GM12878 (cell line): ENCODE results near the gene IRF9. TPM values are rescaled to one million over a fixed set of nuclear protein-coding genes. Genes with fewer than 3 reads are reported as not detected.

Experiments
- ATF2 ChIP-seq: IDR thresholded peaks from 2 replicates; pipeline ENCODE4 v1.6.1; 2012; ENCODE audit warnings: low read length, inconsistent platforms
- CBFB ChIP-seq: IDR thresholded peaks from 2 replicates; pipeline ENCODE4 v1.6.1; 2016; ENCODE audit warnings: antibody characterized with exemption, low read depth
- CHD1 ChIP-seq: IDR thresholded peaks from 2 replicates; pipeline ENCODE4 v1.6.1; 2012; ENCODE audit warnings: low read depth, low read length, improper control_type of control experiment
- CHD4 ChIP-seq: fragments of 200-600 bp; sonication (generic); IDR thresholded peaks from 2 replicates; pipeline ENCODE4 v1.6.1; 2016; ENCODE audit warnings: mild to moderate bottlenecking
- CTCF ChIP-seq, 3 experiments: IDR thresholded peaks in 2 of 3; conservative IDR thresholded peaks in 1 of 3; 2 replicates each; pipeline ENCODE4 v1.5.1; 2011; ENCODE audit warnings: low read depth in 3 of 3, low read length in 3 of 3, mild to moderate bottlenecking in 3 of 3, control low read depth in 2 of 3, moderate library complexity in 2 of 3, inconsistent platforms in 1 of 3, mixed read lengths in 1 of 3; ENCODE audit not compliant: control insufficient read depth in 2 of 3, insufficient read depth in 1 of 3; ENCODE audit errors: extremely low read depth in 1 of 3
- E2F4 ChIP-seq: IDR thresholded peaks from 2 replicates; pipeline ENCODE4 v1.6.1; 2012; ENCODE audit warnings: low read depth, low read length, improper control_type of control experiment
- E4F1 ChIP-seq: fragments of 450-650 bp; IDR thresholded peaks from 2 replicates; pipeline ENCODE4 v1.6.1; 2018; ENCODE audit warnings: borderline replicate concordance, mild to moderate bottlenecking; ENCODE audit not compliant: partially characterized antibody
- ESRRA ChIP-seq: IDR thresholded peaks from 2 replicates; pipeline ENCODE4 v1.6.1; 2012; ENCODE audit warnings: mild to moderate bottlenecking, low read length, improper control_type of control experiment
- FOXM1 ChIP-seq: IDR thresholded peaks from 2 replicates; pipeline ENCODE4 v1.6.1; 2012; ENCODE audit warnings: low read depth, mild to moderate bottlenecking, inconsistent platforms, low read length, moderate library complexity
- MEF2A ChIP-seq: IDR thresholded peaks from 2 replicates; pipeline ENCODE4 v1.6.1; 2011; ENCODE audit warnings: low read depth, mild to moderate bottlenecking, low read length, moderate library complexity; ENCODE audit not compliant: insufficient read depth
- PKNOX1 ChIP-seq: fragments of 450-650 bp; IDR thresholded peaks from 2 replicates; pipeline ENCODE4 v1.6.1; 2016; ENCODE audit warnings: mild to moderate bottlenecking
- POLR2AphosphoS5 ChIP-seq: IDR thresholded peaks from 2 replicates; pipeline ENCODE4 v1.6.1; 2011; ENCODE audit warnings: mild to moderate bottlenecking, low read length, inconsistent platforms
- POU2F2 ChIP-seq: IDR thresholded peaks from 3 replicates; pipeline ENCODE4 v1.6.1; 2011; ENCODE audit warnings: low read depth, mild to moderate bottlenecking, low read length, borderline replicate concordance
- RBBP5 ChIP-seq: fragments of 200-600 bp; sonication (generic); conservative IDR thresholded peaks from 2 replicates; pipeline ENCODE4 v1.6.1; 2016
- RELA ChIP-seq: fragments of 450-650 bp; IDR thresholded peaks from 2 replicates; pipeline ENCODE4 v1.8.0; 2014; ENCODE audit warnings: borderline replicate concordance; ENCODE audit not compliant: partially characterized antibody
- RFX5 ChIP-seq: IDR thresholded peaks from 2 replicates; pipeline ENCODE4 v1.6.1; 2011; ENCODE audit warnings: low read depth, low read length, improper control_type of control experiment
- RUNX3 ChIP-seq: IDR thresholded peaks from 2 replicates; pipeline ENCODE4 v1.6.1; 2012; ENCODE audit warnings: low read length, inconsistent platforms
- SIX5 ChIP-seq: IDR thresholded peaks from 2 replicates; pipeline ENCODE4 v1.6.1; 2011; ENCODE audit warnings: mild to moderate bottlenecking, low read depth, low read length, moderate library complexity; ENCODE audit not compliant: severe bottlenecking
- SUPT20H ChIP-seq: IDR thresholded peaks from 2 replicates; pipeline ENCODE4 v1.6.1; 2011; ENCODE audit warnings: low read depth, mild to moderate bottlenecking, low read length, moderate library complexity, borderline replicate concordance; ENCODE audit not compliant: control insufficient read depth
- polyA plus RNA-seq, 11 experiments: library from polyadenylated mRNA; depleted of rRNA in 4 of 11; unstranded in 6 of 11; stranded (reverse) in 5 of 11; fragments of >200 nt; fragmentation: Nextera tagmentation in 4 of 11; fragmentation: Illumina TruSeq in 1 of 11; extraction: Ambion mirVana in 4 of 11; extraction: Trizol in 1 of 11; gene quantifications; 1 replicate in 1 of 11; 2 replicates in 10 of 11; pipeline versions ENCODE4 v1.2.1 to v1.2.3, GENCODE V29; 2011 to 2016; ENCODE audit warnings: inconsistent platforms in 2 of 11, missing spikeins in 2 of 11, low read depth in 1 of 11
- total RNA-seq, 4 experiments: library from RNA; depleted of rRNA in 3 of 4; stranded (reverse); fragments of >200 nt in 3 of 4; fragmentation: Illumina TruSeq in 1 of 4; extraction: Trizol in 1 of 4; gene quantifications; 2 replicates each; pipeline versions ENCODE4 v1.2.1 to v1.2.3, GENCODE V29; 2013 to 2021

The IRF9 gene
- total and polyA plus RNA-seq, 10 of the 15 experiments (the other 5 are each of a cell fraction or from before 2014, with no cell fraction given), result 47.6 to 234 (median 148) TPM

GRCh38 chr14:24160850-24161804 lies at the start of gene IRF9 (continued):
- no peak for TF ChIP-seq E2F4
- peak; percentile 92 to 99 (median 98); a peak in 5 of 6 replicates for TF ChIP-seq CTCF (IDR thresholded peaks at IDR 0.05 in 2 of 3, conservative IDR thresholded peaks at IDR 0.05 in 1 of 3; ENCODE audit: control insufficient read depth in 2 of 3, extremely low read depth in 1 of 3, insufficient read depth in 1 of 3, low read depth in 3 of 3, low read length in 3 of 3)
- TF ChIP-seq POLR2AphosphoS5, result peak; percentile 99
- TF ChIP-seq RFX5, result no peak
- 0 out of 2 replicates have a peak, but pooled peaks have one; percentile 30 for TF ChIP-seq MEF2A
- peak; percentile 76; the same call in 1 of the 2 replicates for TF ChIP-seq CBFB
- TF ChIP-seq SIX5, result peak; percentile 22
- TF ChIP-seq ATF2, result peak; percentile 65; the same call in 1 of the 2 replicates
- TF ChIP-seq RBBP5, result no peak
- no peak for TF ChIP-seq SUPT20H
- TF ChIP-seq FOXM1, result peak; percentile 72; the same call in 1 of the 2 replicates
- TF ChIP-seq CHD4, result no peak
- no peak; the same call in 1 of the 2 replicates for TF ChIP-seq ESRRA
- TF ChIP-seq POU2F2, result peak; percentile 86
- TF ChIP-seq PKNOX1, result peak; percentile 59
- TF ChIP-seq RELA, result peak; percentile 92
- TF ChIP-seq CHD1, result no peak; the same call in none of the 2 replicates
- TF ChIP-seq E4F1, result no peak
- peak; percentile 40 for TF ChIP-seq RUNX3
